GM18861 (cell line): Measurements from ENCODE around the gene DRD5.
A peak's percentile ranks its signal among the peaks of the same experiment; 100 is the strongest.

ENCODE experiments used
- ATAC-seq: cut with Tn5 transposase; IDR thresholded peaks from one replicate; pipeline ENCODE4 v1.9.1; 2021; ENCODE audit not compliant: unreplicated experiment

DRD5 gene

DNA sequence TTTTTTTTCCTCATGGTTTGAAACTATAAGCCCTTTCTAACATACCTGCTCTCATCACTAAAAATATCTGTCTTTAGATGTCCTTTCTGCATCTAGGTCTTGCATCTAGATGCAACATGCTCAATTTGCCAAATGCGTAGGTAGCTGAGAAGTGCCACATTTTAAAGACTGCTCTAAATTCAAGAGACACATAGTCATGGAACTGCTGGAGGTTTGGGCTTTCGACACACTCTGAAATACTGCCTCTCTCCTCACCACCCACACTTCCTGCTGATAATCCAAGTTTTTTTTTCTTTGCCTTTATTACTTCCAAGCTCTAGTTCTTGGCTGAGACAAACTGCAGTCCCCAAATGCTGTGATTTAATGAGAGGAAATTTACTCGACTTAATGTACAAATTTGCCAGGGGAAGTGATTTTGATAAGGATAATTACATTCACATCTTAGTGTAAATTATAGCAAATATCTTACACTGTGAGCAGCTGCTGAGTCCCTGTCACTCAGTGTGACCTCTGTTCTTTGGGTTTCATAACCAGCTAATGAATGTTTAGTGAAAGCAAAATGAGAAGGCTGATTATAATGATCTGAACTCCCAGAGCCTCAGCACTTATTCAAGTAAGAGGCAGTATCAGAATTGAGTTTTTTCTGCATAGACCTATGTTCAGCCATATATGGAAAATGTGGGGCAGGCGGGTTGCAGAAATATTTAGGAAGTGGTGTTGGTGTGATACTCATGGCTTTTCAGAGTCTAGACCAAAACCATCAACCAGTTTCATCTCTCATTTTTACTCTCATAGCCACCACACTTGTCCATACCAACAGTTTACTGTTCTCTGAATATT, 31.3 kb downstream of the DRD5 start:
- ATAC-seq: peak; percentile 80

DNA sequence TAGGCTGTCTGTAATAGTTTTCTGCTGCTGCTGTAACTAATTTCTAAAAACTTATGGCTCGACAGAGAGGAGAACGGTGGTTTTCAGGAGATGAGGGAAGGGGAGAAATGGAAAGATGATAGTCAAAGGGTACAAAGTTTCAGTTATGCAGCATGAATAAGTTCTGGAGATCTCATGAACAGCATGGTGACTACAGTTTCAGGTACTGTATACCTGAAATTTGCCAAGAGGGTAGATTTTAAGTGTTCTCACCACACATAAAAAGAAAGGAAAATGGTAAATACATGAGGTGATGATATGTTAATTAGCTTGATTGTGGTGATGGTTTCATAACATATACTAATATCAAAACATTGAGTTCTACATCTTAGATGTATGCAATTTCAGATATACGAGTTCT, 34.9 kb downstream of the DRD5 start:
- no peak for ATAC-seq

DNA sequence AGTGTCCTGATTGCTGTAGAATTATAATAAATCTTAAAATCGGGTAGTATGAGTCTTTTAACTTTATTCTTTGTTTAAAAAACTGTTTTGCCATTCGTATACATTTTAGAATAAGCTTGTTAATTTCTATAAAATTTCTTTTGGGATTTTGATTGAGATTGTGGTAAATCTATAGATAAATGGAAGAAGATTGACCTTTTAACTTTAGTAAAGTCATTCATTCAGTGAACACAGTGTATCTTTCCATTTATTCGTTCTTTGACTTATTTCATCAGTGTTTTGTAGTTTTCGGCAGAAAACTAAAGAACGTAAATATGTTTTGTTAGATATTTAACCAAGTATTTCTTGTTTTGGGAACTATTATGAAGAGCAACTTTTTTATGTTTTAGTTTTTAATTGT, 38.9 kb downstream of the DRD5 start:
- no peak for ATAC-seq

DNA sequence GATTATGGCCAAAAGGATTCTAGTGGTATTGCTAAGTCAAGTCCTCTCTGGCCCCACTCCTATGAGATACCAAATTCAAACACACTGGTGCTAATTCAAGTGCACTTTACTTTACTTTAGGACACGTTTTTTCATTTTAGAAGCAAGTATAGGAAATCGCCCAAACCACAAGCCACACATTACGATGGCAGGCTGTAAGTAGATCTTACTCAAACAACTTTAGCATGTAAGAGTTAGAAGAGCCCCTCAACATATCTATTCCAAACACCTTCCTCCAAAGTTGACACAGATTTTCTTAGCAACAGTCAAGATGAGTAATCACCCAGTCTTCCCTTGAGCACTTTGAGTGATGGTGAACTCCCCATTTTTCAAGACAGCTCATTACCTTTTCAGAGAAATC, 43.6 kb downstream of the DRD5 start:
- ATAC-seq: no peak

DNA sequence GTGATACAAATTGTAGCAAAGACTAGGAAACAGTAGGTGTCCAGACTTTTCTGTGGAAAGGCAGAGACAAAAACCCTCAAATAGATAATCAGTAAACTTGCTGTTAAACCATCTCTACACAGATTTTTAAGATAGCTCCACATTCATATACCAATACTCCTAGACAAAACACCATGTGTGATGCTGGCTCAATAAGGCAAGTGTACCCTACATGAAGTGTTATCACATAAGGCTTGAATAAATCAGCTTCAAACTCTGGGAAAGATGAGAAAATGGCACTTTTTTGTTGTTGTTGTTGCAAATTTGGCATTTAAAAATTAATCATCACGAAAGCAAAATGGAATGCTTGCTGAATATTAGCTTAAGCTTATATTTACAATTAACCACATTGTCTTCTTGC, 45.1 kb downstream of the DRD5 start:
- no peak for ATAC-seq

DNA sequence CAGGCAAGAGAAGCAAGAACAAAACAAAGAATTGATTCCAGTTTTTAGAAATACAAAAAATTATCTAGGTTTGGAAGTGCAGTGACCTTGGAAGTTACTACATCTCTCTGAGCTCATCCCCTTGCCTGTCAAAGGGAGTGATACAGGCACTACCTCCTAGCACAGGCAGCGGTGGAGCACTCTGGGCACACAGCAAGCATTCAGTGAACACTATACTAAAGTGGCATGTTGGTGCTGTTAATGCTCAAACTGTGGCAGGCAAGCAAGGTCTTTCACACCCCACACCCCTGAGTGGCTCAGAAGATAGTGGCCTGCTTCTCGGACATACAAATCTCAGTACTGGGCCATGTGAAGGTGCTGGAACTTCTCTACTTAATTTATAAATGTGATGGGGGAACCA, 51.2 kb downstream of the DRD5 start:
- no peak for ATAC-seq

DNA sequence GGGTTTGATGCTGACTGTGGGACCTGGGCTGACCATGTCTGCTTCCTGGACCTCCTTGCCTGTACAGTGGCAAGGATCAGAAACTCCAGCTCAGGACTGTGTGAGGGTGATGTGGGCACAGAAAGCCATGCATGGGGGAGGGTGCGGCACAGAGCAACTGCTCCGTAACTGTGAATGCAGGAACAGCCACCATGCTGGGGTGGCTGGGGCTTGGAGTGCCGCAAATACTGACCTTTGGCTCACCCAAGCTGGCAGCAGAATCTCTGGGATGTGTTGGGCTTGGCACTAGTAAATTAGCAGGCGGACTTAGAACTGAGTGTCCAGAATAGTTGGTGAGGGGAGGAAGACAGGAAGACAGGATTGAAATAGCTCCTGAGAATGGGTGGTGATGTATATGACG, 52.0 kb downstream of the DRD5 start:
- ATAC-seq: no peak
